ENCODE results near the gene HHATL. TPM values are rescaled to one million over a fixed set of nuclear protein-coding genes. Genes with fewer than 3 reads are reported as not detected.

The HHATL gene
- total RNA-seq, 1 donor from 2014 or later, result not detected

DNA sequence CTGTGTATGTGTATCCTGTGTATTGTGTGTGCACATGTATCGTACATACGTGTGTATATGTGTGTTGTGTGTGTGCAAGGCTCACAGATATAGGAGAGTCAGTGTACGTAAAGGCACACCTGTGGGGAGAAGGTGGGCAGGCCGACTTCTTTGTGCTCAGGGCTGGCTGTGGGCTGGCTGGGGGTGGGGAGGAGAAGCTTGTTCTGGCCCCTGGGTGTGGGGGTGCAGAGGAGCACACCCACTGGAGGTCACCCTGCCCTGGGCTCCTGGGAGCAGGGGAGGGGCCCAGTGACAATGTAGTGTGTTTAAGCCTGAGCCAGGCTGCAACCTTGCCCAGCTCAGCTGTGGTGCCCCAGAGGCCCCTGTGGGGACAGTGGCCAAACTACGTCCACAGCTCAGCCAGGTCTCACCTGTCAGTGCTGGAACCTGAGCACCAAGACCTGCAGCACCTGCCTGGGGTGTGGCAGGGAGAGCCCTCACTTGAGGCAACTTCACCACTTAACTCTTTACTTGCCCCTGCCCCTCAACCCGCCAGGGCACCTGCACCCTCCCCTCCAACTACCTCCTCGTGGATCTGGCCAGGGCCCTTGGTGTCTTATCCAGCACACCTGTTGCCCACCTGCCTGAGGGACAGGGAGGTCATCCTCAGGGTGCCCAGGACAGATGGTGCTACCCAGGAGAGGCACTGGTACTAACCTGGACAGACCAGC, 2.6 kb upstream of the HHATL start:
- Histone ChIP-seq H3K4me3 (ENCODE audit: low read depth, low read length) (no peak overlapping the region), H3K36me3 (ENCODE audit: control insufficient read depth, insufficient read depth, low read length) (no peaks in the 10 kb centered on the region), H3K27me3 (ENCODE audit: control insufficient read depth, insufficient read depth, low read length) (no peaks in the 10 kb centered on the region)
- FAIRE-seq (no peak), DNase-seq (ENCODE audit: low read depth) (no peak)
- TF ChIP-seq, protein P1, sequence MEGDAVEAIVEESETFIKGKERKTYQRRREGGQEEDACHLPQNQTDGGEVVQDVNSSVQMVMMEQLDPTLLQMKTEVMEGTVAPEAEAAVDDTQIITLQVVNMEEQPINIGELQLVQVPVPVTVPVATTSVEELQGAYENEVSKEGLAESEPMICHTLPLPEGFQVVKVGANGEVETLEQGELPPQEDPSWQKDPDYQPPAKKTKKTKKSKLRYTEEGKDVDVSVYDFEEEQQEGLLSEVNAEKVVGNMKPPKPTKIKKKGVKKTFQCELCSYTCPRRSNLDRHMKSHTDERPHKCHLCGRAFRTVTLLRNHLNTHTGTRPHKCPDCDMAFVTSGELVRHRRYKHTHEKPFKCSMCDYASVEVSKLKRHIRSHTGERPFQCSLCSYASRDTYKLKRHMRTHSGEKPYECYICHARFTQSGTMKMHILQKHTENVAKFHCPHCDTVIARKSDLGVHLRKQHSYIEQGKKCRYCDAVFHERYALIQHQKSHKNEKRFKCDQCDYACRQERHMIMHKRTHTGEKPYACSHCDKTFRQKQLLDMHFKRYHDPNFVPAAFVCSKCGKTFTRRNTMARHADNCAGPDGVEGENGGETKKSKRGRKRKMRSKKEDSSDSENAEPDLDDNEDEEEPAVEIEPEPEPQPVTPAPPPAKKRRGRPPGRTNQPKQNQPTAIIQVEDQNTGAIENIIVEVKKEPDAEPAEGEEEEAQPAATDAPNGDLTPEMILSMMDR (IDR thresholded peaks at IDR 0.05; ENCODE audit: insufficient read depth, low read length, severe bottlenecking), result no peak

DNA sequence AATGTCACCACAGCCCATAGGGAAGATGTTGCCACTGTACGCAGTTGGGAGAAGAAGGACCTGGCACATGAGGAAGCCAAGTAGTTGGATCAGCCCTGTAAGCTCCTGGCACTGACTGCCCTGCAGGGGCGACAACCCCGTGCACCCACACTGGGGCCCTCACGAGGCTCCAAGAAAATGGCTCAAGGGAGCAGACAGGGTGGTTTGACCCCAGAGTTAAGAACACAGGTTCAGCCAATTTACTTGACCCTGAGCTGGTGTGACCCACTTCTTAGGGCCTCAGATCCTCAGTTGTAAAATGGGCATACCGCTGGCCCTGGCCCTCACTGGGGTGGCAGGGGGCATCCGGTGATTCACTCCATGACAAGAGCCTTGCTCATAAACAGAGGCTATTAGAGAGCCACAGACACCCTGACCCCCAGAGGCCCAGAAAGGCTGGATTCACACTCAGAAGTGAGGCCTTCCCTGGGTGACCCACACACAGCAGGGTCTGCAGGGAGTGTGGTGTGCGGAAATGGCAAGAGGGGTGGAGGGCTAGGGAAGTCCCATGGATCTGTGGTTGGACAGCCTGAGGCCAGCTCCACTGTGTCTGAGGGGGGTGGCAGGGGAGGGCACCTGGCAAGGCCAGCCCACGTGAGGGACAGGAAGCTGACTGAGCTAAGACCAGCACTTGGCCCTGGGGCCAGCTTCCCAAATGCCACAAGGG, 1.7 kb upstream of the HHATL start:
- Histone ChIP-seq H3K36me3 (ENCODE audit: control insufficient read depth, insufficient read depth, low read length) (no peaks in the 10 kb centered on the region), H3K27me3 (ENCODE audit: control insufficient read depth, insufficient read depth, low read length) (no peaks in the 10 kb centered on the region), H3K4me3 (ENCODE audit: low read depth, low read length) (no peak overlapping the region)
- FAIRE-seq (no peak), DNase-seq (ENCODE audit: low read depth) (no peak)
- TF ChIP-seq, protein P1 (IDR thresholded peaks at IDR 0.05; ENCODE audit: insufficient read depth, low read length, severe bottlenecking), result no peak

DNA sequence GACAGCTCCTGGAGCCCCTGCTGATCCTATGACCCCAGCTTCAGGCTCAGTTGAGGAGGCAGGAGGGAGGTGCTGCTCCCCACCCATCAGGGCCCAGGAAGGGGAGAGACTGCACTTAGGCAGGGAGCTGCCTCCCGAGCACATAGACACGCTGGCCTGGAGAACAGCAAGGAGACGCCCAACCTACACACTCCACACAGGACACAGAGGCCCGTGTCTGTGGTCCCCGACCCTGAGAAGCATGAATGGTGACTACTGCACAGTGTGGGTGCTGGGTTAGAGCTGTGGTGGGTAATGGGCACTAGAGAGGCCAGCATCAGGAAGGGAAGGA, 1.1 kb upstream of the HHATL start:
- FAIRE-seq, result peak; percentile 58
- TF ChIP-seq, protein P1 (IDR thresholded peaks at IDR 0.05; ENCODE audit: insufficient read depth, low read length, severe bottlenecking), result no peak

DNA sequence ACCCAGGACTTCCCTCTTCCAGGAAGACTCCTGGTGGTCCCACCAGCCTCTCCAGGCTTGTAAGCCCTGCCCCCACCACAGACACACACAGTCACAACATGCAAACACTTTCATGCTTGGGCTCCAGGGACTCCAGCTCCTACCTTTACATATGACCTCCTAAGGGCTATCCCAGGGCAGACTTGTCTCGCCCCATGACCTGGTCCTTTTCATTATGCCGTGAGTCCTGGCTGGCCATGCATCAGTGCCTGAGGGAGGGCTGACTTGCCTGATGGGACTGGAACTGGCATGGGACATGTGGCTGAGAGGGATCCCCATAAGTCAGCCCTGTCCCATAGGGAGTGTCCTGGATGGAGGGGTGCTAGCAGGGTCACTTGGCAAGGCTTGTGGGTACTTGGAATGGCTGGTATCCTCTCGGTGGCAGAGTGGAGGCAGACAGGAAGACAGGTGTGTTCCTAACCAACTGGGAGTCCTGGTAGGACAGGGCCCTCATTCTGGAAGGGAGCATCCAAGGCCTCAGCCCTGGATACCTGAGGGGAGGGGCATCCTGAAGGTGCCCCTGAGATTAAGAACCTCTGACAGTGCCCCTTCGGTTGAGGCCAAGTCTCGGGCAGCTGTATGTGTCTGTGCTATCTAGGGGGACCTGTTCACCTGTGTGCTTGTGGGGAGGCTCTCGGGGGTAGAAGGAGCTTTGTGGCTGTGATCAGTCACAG, 540 bp upstream of the HHATL start:
- TF ChIP-seq, protein P1 (IDR thresholded peaks at IDR 0.05; ENCODE audit: insufficient read depth, low read length, severe bottlenecking), result no peak
- no peak overlapping the region for H3K4me3 ChIP-seq (ENCODE audit: low read depth, low read length)
- DNase-seq (ENCODE audit: low read depth), result no peak
- no peak for FAIRE-seq
- H3K36me3 ChIP-seq (ENCODE audit: control insufficient read depth, insufficient read depth, low read length), result no peaks in the 10 kb centered on the region
- no peaks in the 10 kb centered on the region for H3K27me3 ChIP-seq (ENCODE audit: control insufficient read depth, insufficient read depth, low read length)

More for the DNA sequence above, 1.1 kb upstream of the HHATL start:
- Histone ChIP-seq H3K27me3 (ENCODE audit: control insufficient read depth, insufficient read depth, low read length) (no peaks in the 10 kb centered on the region), H3K36me3 (ENCODE audit: control insufficient read depth, insufficient read depth, low read length) (no peaks in the 10 kb centered on the region), H3K4me3 (ENCODE audit: low read depth, low read length) (no peak overlapping the region)
- no peak for DNase-seq (ENCODE audit: low read depth)

DNA sequence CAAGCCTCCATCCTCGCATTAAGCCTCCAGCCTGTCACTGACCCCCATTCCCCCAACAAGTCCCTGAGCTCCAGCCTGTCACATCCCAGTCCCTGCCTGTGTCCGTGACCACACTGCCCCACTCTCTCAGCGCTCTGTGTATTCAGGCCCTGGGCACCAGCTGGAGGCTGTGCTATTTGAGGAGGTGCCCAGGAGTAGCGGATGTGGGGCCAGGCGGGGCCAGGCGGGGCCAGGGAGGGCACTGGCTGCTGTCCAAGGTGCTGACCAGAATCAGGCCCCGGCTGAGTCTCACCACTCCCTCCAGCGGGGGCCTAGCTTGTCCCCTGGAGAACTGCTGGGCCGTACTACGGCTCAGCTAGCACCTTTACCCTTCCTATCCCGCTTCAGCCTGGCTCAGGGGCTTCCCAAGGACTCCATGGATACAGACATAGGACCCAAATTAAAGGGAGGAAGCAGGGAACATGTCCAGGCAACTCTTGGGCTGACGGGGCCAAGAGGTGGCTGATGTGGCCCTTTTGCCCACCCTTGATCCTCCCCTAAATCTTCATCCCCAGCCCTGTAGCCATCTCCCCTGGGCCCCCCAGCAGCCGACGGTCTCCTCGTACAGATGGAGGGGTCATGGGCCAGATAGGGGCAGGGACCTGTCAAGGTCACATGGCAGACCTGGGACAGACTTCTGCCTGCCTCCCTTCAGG, 1.1 kb downstream of the HHATL start:
- no peaks in the 10 kb centered on the region for H3K36me3 ChIP-seq (ENCODE audit: control insufficient read depth, insufficient read depth, low read length)
- FAIRE-seq (no peak), DNase-seq (ENCODE audit: low read depth) (no peak)
- TF ChIP-seq, protein P1 (IDR thresholded peaks at IDR 0.05; ENCODE audit: insufficient read depth, low read length, severe bottlenecking), result no peak
- H3K4me3 ChIP-seq (ENCODE audit: low read depth, low read length), result no peak overlapping the region
- no peaks in the 10 kb centered on the region for H3K27me3 ChIP-seq (ENCODE audit: control insufficient read depth, insufficient read depth, low read length)
